Measurements from ENCODE around the gene C21orf58.
A peak's percentile ranks its signal among the peaks of the same experiment; 100 is the strongest.

- TF ChIP-seq CTCF (IDR thresholded peaks at IDR 0.05), result peak in 1 of 4 experiments; percentile 4
- TF ChIP-seq POLR2A (IDR thresholded peaks at IDR 0.05), result peak in 1 of 2 donors; percentile 11
Observed at GRCh38 chr21:46323710-46324389, at the start of gene C21orf58, which contains the start of gene PCNT.
